GM21786 (cell line): ENCODE data around the gene TJP2.
A peak's percentile ranks its signal among the peaks of the same experiment; 100 is the strongest.
"Not testable (repeated sequence)": the region's sequence is repeated elsewhere in the genome, so short reads cannot be mapped to it uniquely, and the experiment has no call there.

Source experiments
- ATAC-seq: cut with Tn5 transposase; IDR thresholded peaks from one replicate; pipeline ENCODE4 v1.9.1; 2021; ENCODE audit not compliant: unreplicated experiment

Gene TJP2

DNA sequence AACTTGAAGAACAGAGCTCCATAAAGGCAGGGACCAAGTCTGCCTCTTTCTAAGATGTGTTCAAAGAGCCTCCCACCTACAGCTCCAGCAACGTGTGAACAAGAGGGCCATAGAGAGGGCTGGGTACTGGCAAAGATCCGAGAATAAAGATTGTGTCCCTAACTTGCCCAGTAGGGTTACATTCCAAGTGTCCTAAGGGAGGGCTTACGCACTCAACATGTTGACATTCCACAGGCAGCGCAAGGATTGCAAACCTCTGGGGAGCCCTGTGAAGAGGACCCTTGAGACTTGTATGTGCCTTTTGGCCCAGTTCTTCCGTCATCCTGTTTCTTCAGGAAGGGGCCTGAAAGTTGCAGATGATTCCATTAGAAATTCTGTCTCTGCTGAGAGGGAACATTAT lies 102.7 kb downstream of the TJP2 start:
- no peak for ATAC-seq

DNA sequence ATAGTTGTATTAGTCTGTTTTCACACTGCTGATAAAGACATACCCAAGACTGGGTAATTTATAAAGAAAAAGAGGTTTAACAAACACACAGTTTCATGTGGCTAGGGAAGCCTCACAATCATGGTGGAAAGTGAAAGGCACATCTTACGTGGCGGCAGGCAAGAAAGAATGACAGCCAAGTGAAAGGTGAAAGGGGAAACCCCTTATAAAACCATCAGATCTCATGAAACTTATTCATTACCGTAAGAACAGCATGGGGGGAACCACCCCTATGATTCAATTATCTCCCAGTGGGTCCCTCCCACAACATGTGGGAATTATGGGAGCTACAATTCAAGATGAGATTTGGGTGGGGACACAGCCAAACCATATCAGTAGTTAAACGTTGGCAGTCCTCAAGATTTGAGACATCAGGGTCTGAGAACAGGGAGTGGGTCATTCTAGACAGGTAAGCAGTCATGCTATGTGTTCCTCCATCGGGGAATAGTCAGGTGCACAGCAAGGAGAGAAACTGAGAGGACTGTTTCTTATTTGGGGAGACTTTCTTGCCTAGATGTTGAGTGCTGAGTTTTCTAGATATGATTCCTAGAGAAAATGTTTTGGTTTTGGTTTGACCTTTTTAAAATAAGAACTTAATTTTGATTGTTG lies 105.1 kb downstream of the TJP2 start:
- peak; percentile 86 for ATAC-seq

GRCh38 chr9:69279733-69280132 lies 105.7 kb downstream of the TJP2 start:
- no peak for ATAC-seq

- no peak for ATAC-seq
Measured at GRCh38 chr9:69283003-69283402, 108.9 kb downstream of the TJP2 start.

DNA sequence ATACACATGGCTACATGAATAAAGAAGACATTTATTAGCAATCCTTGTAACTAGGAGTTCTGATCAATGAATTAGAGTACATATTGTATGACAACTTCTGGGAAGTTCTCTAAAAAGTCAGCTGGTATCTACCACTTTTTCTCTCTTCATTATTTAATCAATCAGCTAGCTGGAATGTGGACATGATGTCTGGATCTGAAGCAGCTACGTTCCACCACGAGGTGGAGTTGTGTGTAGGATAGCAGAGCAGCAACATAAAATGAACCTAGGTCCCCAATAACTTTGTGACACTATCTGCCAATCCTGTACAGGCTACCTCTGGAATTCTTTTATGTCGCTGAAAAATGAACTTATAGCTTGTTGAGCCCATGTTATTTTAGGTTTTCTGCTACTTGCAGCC lies 118.0 kb downstream of the TJP2 start:
- no peak for ATAC-seq

GRCh38 chr9:69293156-69293555 lies 119.1 kb downstream of the TJP2 start:
- no peak for ATAC-seq

DNA sequence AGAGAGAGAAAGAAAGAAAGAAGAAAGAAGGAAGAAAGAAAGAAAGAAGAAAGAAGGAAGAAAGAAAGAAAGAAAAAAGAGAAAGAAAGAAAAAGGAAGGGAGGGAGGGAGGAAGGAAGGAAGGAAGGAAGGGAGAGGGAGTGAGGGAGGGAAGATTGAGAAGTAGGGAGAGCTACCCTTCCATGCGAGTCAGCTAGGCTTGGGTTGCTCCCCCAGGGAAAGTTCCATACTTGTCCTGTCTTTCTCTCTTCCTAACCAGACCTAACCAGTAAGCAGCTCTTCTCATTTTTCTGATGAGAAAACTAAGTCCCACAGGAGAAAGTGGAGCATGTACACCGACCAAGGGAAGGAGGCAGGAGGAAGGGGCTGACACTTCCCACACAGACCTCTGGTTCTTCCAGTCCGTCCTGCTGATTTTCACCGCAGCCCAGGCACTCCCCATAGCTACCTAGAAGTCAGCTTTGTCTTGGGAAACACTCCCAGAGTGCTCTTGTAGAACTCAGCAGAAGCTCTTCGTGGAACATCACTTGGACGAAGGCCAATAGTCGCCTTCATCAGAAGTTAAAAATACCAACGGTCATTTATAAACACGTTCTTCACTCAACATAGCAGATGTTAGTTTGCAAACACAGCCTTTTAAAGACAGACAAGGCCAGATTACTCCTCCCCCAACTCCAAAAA lies 121.9 kb downstream of the TJP2 start:
- no peak for ATAC-seq

DNA sequence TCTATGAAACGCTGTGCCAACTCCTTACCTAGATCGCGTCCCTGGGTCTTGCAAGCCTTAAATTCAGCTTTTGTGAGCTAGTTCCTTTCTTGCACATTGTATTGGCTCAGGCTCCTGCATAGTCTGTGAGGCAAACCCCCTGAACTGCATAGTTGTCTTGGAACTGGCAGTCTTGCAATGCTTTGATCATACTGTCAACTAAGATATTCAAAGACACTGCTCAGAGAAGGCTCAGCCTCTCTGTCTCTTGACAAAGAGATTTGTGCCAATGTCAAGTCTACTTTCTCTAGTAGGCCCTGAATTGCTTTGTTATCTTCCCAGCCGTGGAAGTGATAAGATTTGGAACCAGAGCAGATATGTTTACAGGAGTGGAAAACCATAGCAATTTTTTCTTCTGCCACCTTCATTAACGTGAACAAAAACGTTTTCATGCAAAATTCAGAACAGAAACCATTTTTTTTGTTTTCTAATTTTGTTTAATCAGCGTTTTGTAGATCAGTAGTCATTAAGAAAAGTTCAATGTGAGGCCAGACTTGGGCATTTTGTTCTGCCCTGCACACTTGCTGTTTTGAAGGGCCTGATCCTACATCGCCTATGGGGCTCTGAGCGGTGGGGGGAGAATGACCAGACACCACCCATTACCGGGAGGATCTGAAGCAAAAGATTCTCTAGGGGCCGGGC lies 123.4 kb downstream of the TJP2 start:
- ATAC-seq, result no peak

- ATAC-seq, result no peak
Measured at GRCh38 chr9:69299315-69299714, 125.2 kb downstream of the TJP2 start.

DNA sequence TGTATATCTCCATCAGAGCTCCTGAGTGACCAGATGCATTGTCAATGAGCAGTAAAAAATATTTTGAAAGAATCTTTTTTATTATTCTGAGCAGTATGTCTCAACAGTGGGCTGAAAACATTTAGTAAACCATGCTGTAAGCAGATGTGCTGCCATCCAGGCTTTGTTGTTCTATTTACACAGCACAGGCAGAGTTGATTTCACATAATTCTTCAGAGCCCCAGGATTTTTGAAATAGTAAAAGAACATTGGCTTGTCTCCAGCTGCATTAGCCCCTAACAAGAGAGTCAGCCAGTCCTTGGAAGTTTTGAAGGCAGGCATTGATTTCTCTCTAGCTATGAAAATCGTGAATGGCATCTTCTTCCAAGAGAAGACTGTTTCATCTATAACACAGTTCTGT lies 125.7 kb downstream of the TJP2 start:
- no peak for ATAC-seq

DNA sequence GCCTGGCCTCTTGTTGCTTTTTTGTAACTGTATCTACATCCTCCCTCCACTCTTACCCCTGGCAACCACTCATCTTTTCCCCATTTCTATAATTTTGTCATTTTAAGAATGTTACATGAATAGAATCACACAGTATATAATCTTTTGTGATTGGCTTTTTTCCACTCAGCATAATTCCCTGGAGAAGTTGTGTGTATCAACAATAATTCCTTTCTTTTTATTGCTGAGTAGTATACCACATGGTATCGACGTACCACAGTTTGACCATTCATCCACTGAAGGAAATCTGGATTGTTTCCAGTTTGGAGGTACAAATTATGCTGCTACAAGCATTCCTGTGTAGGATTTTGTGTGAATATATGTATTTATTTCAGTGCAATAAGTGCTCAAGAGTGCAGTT lies 129.3 kb downstream of the TJP2 start:
- no peak for ATAC-seq

GRCh38 chr9:69306895-69307445 lies 132.9 kb downstream of the TJP2 start:
- not testable (repeated sequence) for ATAC-seq

- no peak for ATAC-seq
Measured at GRCh38 chr9:69307446-69308205, 133.5 kb downstream of the TJP2 start.

GRCh38 chr9:69308206-69308931 lies 134.3 kb downstream of the TJP2 start:
- ATAC-seq, result no peak

- ATAC-seq, result no peak
Measured at GRCh38 chr9:69313175-69313574, 139.1 kb downstream of the TJP2 start.

GRCh38 chr9:69314547-69314946 lies 140.5 kb downstream of the TJP2 start:
- no peak for ATAC-seq

DNA sequence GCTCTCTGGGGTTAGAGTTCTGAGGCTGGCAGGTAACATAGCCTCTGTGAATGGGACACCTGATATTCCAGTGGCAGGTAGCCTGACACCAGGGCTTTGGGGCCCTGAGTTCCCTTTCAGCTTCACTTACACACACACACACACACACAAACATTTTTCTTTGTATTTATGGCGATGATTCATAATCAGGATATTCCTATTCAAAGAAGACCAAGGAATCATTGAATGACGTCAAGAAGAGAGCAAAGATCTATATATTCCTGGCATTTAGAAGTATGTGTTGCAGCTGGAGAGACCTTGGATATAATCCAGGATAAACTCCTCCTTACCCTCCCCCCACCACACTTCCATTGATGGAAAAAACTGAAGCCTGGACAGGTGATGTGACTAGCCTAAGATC lies 143.0 kb downstream of the TJP2 start:
- ATAC-seq, result no peak

DNA sequence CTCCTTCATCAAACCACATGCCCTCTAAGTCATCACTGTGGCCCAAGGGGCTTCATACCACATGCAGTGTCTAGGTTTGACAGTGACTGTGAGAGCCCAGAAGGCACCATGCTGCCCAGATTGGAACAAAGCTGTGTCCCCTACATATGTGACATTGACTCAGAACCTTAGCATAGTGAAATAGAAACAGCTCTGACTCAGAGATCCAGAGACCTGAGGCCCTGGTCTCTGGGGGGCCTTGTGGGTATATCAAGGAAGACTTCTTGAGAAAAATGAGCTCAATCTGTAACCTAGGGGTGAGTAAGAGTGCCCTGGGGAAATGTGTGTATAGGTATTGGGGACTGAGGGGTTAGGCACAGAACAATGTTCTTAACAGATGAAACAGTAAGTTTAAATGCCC lies 143.8 kb downstream of the TJP2 start:
- ATAC-seq, result peak; percentile 94

GRCh38 chr9:69319324-69320025 lies 145.4 kb downstream of the TJP2 start:
- ATAC-seq, result no peak

- no peak for ATAC-seq
Measured at GRCh38 chr9:69322256-69322655, 148.2 kb downstream of the TJP2 start.
